ENCODE results near the gene MEF2D.

GRCh38 chr1:156484480-156485058 is 16.0 kb downstream of the MEF2D start:
- TF ChIP-seq POLR2A (IDR thresholded peaks at IDR 0.05; ENCODE audit: low read length) (no peak), GATA1 (IDR thresholded peaks at IDR 0.05; ENCODE audit: low read depth, low read length) (no peak)
